DOHH2 (cell line): ENCODE data around the gene PIK3CB.

Experiments
- H3F3A ChIP-seq: fragments of 200-600 bp; sonication (generic), shearing (Covaris generic); 2 replicates; pipeline ENCODE4 v1.6.0; 2016; ENCODE audit warnings: antibody characterized with exemption, mild to moderate bottlenecking; ENCODE audit not compliant: control insufficient read depth, insufficient read depth
- H3K27ac ChIP-seq: fragments of 200-600 bp; sonication (generic); 2 replicates; pipeline ENCODE4 v1.5.1; 2014; ENCODE audit warnings: low read depth, mild to moderate bottlenecking, low read length, moderate library complexity
- H3K27me3 ChIP-seq: fragments of 200-600 bp; sonication (generic); 2 replicates; pipeline ENCODE4 v1.6.1; 2014; ENCODE audit warnings: mild to moderate bottlenecking, low read length, mixed read lengths; ENCODE audit not compliant: control insufficient read depth
- H3K36me3 ChIP-seq: fragments of 200-600 bp; sonication (generic); 2 replicates; pipeline ENCODE4 v1.6.1; 2014; ENCODE audit warnings: mild to moderate bottlenecking, low read length, moderate library complexity, mixed read lengths; ENCODE audit not compliant: control insufficient read depth
- H3K4me1 ChIP-seq: fragments of 200-600 bp; sonication (generic); 2 replicates; pipeline ENCODE4 v1.6.1; 2014; ENCODE audit warnings: mild to moderate bottlenecking, low read length, mixed read lengths; ENCODE audit not compliant: control insufficient read depth
- H3K4me2 ChIP-seq: fragments of 200-600 bp; sonication (generic); 2 replicates; pipeline ENCODE4 v1.6.0; 2014; ENCODE audit warnings: mild to moderate bottlenecking, low read length, moderate library complexity
- H3K4me3 ChIP-seq: fragments of 200-600 bp; sonication (generic); 2 replicates; pipeline ENCODE4 v1.5.1; 2014; ENCODE audit warnings: mild to moderate bottlenecking, low read length, mixed read lengths
- H3K79me2 ChIP-seq: fragments of 200-600 bp; sonication (generic); 2 replicates; pipeline ENCODE4 v1.6.1; 2014; ENCODE audit warnings: mild to moderate bottlenecking, low read length, mixed read lengths; ENCODE audit not compliant: control insufficient read depth
- H3K9me2 ChIP-seq: fragments of 200-600 bp; sonication (generic); replicated peaks from 2 replicates; pipeline ENCODE4 v1.6.1; 2014; ENCODE audit warnings: mild to moderate bottlenecking, low read length, mixed read lengths; ENCODE audit not compliant: control insufficient read depth
- H3K9me3 ChIP-seq: fragments of 200-600 bp; sonication (generic); 2 replicates; pipeline ENCODE4 v1.6.1; 2014; ENCODE audit warnings: antibody characterized with exemption, low read length, mixed read lengths; ENCODE audit not compliant: control insufficient read depth, insufficient read depth
- H4K20me1 ChIP-seq: fragments of 200-600 bp; sonication (generic); 2 replicates; pipeline ENCODE4 v1.6.0; 2014; ENCODE audit warnings: low read depth, mild to moderate bottlenecking, antibody characterized with exemption, low read length, moderate library complexity; ENCODE audit not compliant: control insufficient read depth, insufficient read depth
- CTCF ChIP-seq: fragments of 200-600 bp; sonication (generic); IDR thresholded peaks from one replicate; pipeline ENCODE4 v1.5.1; 2014; ENCODE audit warnings: antibody characterized with exemption, mild to moderate bottlenecking, low read depth, low read length; ENCODE audit not compliant: poor library complexity, severe bottlenecking
- EZH2phosphoT487 ChIP-seq: fragments of 200-600 bp; sonication (generic); IDR thresholded peaks from 2 replicates; pipeline ENCODE4 v1.6.1; 2017; ENCODE audit warnings: borderline replicate concordance, mild to moderate bottlenecking, antibody characterized with exemption, low read length, moderate library complexity, mixed read lengths

The PIK3CB gene

GRCh38 chr3:138861798-138862197 is 27.1 kb upstream of the PIK3CB start:
- Histone ChIP-seq H4K20me1 (no peaks in the 10 kb centered on the region), H3K9me3 (no peaks in the 10 kb centered on the region), H3K36me3 (no peaks in the 10 kb centered on the region), H3K4me3 (no peak overlapping the region), H3F3A (no peaks in the 10 kb centered on the region), H3K4me1 (peaks cover 11% of the 10 kb centered on the region), H3K9me2 (no peaks in the 10 kb centered on the region), H3K4me2 (no peak overlapping the region), H3K27ac (no peak overlapping the region), H3K27me3 (no peaks in the 10 kb centered on the region), H3K79me2 (no peaks in the 10 kb centered on the region)
- no peak for TF ChIP-seq EZH2phosphoT487
- TF ChIP-seq CTCF: no peak

- Histone ChIP-seq H3K36me3 (no peaks in the 10 kb centered on the region), H3K4me3 (no peak overlapping the region), H3K27ac (no peak overlapping the region), H4K20me1 (no peaks in the 10 kb centered on the region), H3K79me2 (no peaks in the 10 kb centered on the region), H3K9me2 (no peaks in the 10 kb centered on the region), H3K4me2 (no peak overlapping the region), H3K9me3 (no peaks in the 10 kb centered on the region), H3F3A (no peaks in the 10 kb centered on the region), H3K4me1 (no peaks in the 10 kb centered on the region), H3K27me3 (no peaks in the 10 kb centered on the region)
- TF ChIP-seq EZH2phosphoT487: no peak
- TF ChIP-seq CTCF: no peak
These were observed 22.1 kb upstream of the PIK3CB start for GRCh38 chr3:138856799-138857198.

GRCh38 chr3:138854940-138855339 is 20.2 kb upstream of the PIK3CB start:
- H3K4me2 ChIP-seq: no peak overlapping the region
- H3K4me3 ChIP-seq: no peak overlapping the region
- H3K9me2 ChIP-seq: no peaks in the 10 kb centered on the region
- H3K27me3 ChIP-seq: no peaks in the 10 kb centered on the region
- H3K27ac ChIP-seq: no peak overlapping the region
- no peaks in the 10 kb centered on the region for H3F3A ChIP-seq
- no peaks in the 10 kb centered on the region for H3K79me2 ChIP-seq
- H3K9me3 ChIP-seq: no peaks in the 10 kb centered on the region
- no peaks in the 10 kb centered on the region for H3K4me1 ChIP-seq
- no peaks in the 10 kb centered on the region for H4K20me1 ChIP-seq
- TF ChIP-seq CTCF: no peak
- TF ChIP-seq EZH2phosphoT487: no peak
- H3K36me3 ChIP-seq: no peaks in the 10 kb centered on the region

GRCh38 chr3:138854204-138854603 is 19.5 kb upstream of the PIK3CB start:
- Histone ChIP-seq H3K4me3 (no peak overlapping the region), H4K20me1 (no peaks in the 10 kb centered on the region), H3K9me3 (no peaks in the 10 kb centered on the region), H3K4me1 (no peaks in the 10 kb centered on the region), H3K27me3 (no peaks in the 10 kb centered on the region), H3K27ac (no peak overlapping the region), H3K79me2 (no peaks in the 10 kb centered on the region), H3K36me3 (no peaks in the 10 kb centered on the region), H3F3A (no peaks in the 10 kb centered on the region), H3K4me2 (no peak overlapping the region), H3K9me2 (no peaks in the 10 kb centered on the region)
- TF ChIP-seq CTCF (no peak), EZH2phosphoT487 (no peak)
